GM10266 (cell line): ENCODE results near the gene WNT9A.

Experiments
- DNase-seq: peaks from one replicate; pipeline ENCODE4 v3.0.0; 2012; ENCODE audit errors: extremely low spot score
- CTCF ChIP-seq: IDR thresholded peaks from 2 replicates; pipeline ENCODE4 v1.5.1; 2012; ENCODE audit warnings: mild to moderate bottlenecking, low read depth; ENCODE audit not compliant: control insufficient read depth, insufficient read depth; ENCODE audit errors: missing control alignments

Gene WNT9A

GRCh38 chr1:227924833-227925574 lies 22.7 kb downstream of the WNT9A start:
- TF ChIP-seq CTCF, result no peak
- no peak for DNase-seq

GRCh38 chr1:227924168-227924832 lies 23.4 kb downstream of the WNT9A start:
- DNase-seq, result no peak
- no peak for TF ChIP-seq CTCF

- no peak for TF ChIP-seq CTCF
- DNase-seq, result no peak
These were observed 24.2 kb downstream of the WNT9A start for GRCh38 chr1:227923353-227924167.

- TF ChIP-seq CTCF, result no peak
- no peak for DNase-seq
These were observed 25.0 kb downstream of the WNT9A start for GRCh38 chr1:227922501-227923352.

- TF ChIP-seq CTCF, result no peak
- DNase-seq, result no peak
These were observed 26.1 kb downstream of the WNT9A start for GRCh38 chr1:227921461-227922185.

- no peak for DNase-seq
- no peak for TF ChIP-seq CTCF
These were observed 26.8 kb downstream of the WNT9A start for GRCh38 chr1:227920896-227921295.
